Spleen (tissue), 11 donors: ENCODE measurements around the gene NUB1. TPM values are rescaled to one million over a fixed set of nuclear protein-coding genes. Genes with fewer than 3 reads are reported as not detected.

Source experiments
- DNase-seq: peaks from one replicate; pipeline ENCODE4 v3.0.0-alpha.2; 2020
- H3K27ac ChIP-seq, 8 donors: fragments of 200-600 bp; sonication (generic) in 7 of 8; 1 replicate in 4 of 8; 2 replicates in 4 of 8; pipeline versions ENCODE4 v1.5.0 to v1.8.0; 2016 to 2021; ENCODE audit warnings: inconsistent platforms in 4 of 8, mild to moderate bottlenecking in 4 of 8, moderate library complexity in 1 of 8
- H3K27me3 ChIP-seq, 7 donors: fragments of 200-600 bp; sonication (generic) in 6 of 7; replicated peaks in 1 of 7; 1 replicate in 4 of 7; 2 replicates in 3 of 7; pipeline versions ENCODE4 v1.5.0 to v1.8.0; 2016 to 2021; ENCODE audit warnings: inconsistent platforms in 3 of 7, mild to moderate bottlenecking in 1 of 7
- H3K36me3 ChIP-seq, 6 donors: fragments of 200-600 bp; sonication (generic) in 5 of 6; 1 replicate in 4 of 6; 2 replicates in 2 of 6; pipeline versions ENCODE4 v1.5.0 to v1.8.0; 2016 to 2021; ENCODE audit warnings: inconsistent platforms in 2 of 6
- H3K4me1 ChIP-seq, 6 donors: fragments of 200-600 bp; sonication (generic) in 5 of 6; 1 replicate in 3 of 6; 2 replicates in 3 of 6; pipeline versions ENCODE4 v1.5.0 to v1.8.0; 2016 to 2021; ENCODE audit warnings: inconsistent platforms in 3 of 6
- H3K4me3 ChIP-seq, 8 donors: fragments of 200-600 bp; sonication (generic) in 7 of 8; 1 replicate in 4 of 8; 2 replicates in 4 of 8; pipeline versions ENCODE4 v1.5.0 to v1.8.0; 2016 to 2021; ENCODE audit warnings: inconsistent platforms in 4 of 8, mild to moderate bottlenecking in 4 of 8, moderate library complexity in 2 of 8
- H3K9me3 ChIP-seq, 8 donors: fragments of 200-600 bp; sonication (generic) in 7 of 8; 1 replicate in 4 of 8; 2 replicates in 4 of 8; pipeline versions ENCODE4 v1.5.0 to v1.8.0; 2016 to 2021; ENCODE audit warnings: inconsistent platforms in 4 of 8
- CTCF ChIP-seq, 11 experiments: fragments of 200-600 bp in 7 of 11; fragments of 450-650 bp in 4 of 11; sonication (generic) in 4 of 11; IDR thresholded peaks in 8 of 11; conservative IDR thresholded peaks in 3 of 11; 1 replicate in 7 of 11; 2 replicates in 4 of 11; pipeline versions ENCODE4 v1.4.0 to v1.8.0; 2016 to 2021; ENCODE audit warnings: antibody characterized with exemption in 11 of 11, inconsistent platforms in 4 of 11, mild to moderate bottlenecking in 1 of 11
- POLR2A ChIP-seq, 3 donors: fragments of 450-650 bp; IDR thresholded peaks; one replicate each; pipeline ENCODE4 v1.5.1; 2017; ENCODE audit warnings: antibody characterized with exemption in 3 of 3, mild to moderate bottlenecking in 1 of 3
- POLR2AphosphoS5 ChIP-seq, 3 donors: sonication (generic); formaldehyde crosslinking; IDR thresholded peaks; one replicate each; pipeline ENCODE4 v1.5.1; 2017; ENCODE audit warnings: antibody characterized with exemption in 3 of 3
- WGBS, 5 donors: extraction: QIAGEN DNeasy Blood & Tissue Kit in 3 of 5; methylation state at CpG; one replicate each; pipeline versions ENCODE4 v1.1.5 to v1.1.7; 2013 to 2018; 5-methylcytosine and 5-hydroxymethylcytosine counted together
- intact Hi-C: fragments of 100-400 bp; cut with DNase I; formaldehyde crosslinking; loops from one replicate; pipeline ENCODE4 v1.15.0; 2023; ENCODE audit warnings: low total_unique reads
- polyA plus RNA-seq, 3 donors: library from polyadenylated mRNA; stranded (reverse); fragments of 200-250 nt; gene quantifications; one replicate each; pipeline ENCODE4 v1.2.1, GENCODE V29; 2013
- total RNA-seq, 7 donors: library from RNA; depleted of rRNA in 3 of 7; stranded (reverse); fragments of >200 nt in 3 of 7; fragmentation: NEBNext Ultra II Directional in 4 of 7; extraction: Animal tissue kit (Norgen Biotek cat#: 25700) in 4 of 7; gene quantifications; one replicate each; pipeline versions ENCODE4 v1.1.0 to v1.2.1, GENCODE V29; 2016 to 2021
- donor health status: healthy with polysubstance abuse.
- donor health status: DM: no; HTN: no; CAD: no; lungs with moderate emphysema.
- donor health status: DM: no; HTN: no; CAD: no.
- donor health status: Bipolar disorder and iron deficiency.
- donor health status: healthy.
- donor health status: DM: no; HTN: no; CAD: no.
- donor health status: DM: yes; HTN: yes; CAD: no.

Gene NUB1
- total and polyA plus RNA-seq, 10 donors: 25.2 to 80.9 (median 64.5) TPM

- Histone ChIP-seq H3K27me3 (peaks cover 0 to 32% (median 3%) of the 10 kb centered on the region in 7 donors), H3K4me3 (no peak overlapping the region), H3K9me3 (peaks cover 0 to 11% (median 8%) of the 10 kb centered on the region in 8 donors), H3K36me3 (no peaks in the 10 kb centered on the region), H3K27ac (peak overlapping the region in 2 of 8 donors; percentile 37 to 54), H3K4me1 (peaks cover 0 to 21% (median 3%) of the 10 kb centered on the region in 6 donors)
- intact Hi-C loops: loop anchor here (10.0 kb wide), 2 partner anchors 65 to 185 kb away; partner anchors contain the start of gene SMARCD3
- no peak for TF ChIP-seq POLR2A (IDR thresholded peaks at IDR 0.05)
- TF ChIP-seq POLR2AphosphoS5 (IDR thresholded peaks at IDR 0.05): peak in 1 of 3 donors; percentile 47
- WGBS, 5 donors: 8 to 23% (median 13%) methylated on average over 4 of the region's 4 CpGs
- DNase-seq: no peak
Measured at GRCh38 chr7:151309311-151309710, 32.3 kb upstream of the NUB1 start.

GRCh38 chr7:151310578-151310977 lies 31.0 kb upstream of the NUB1 start:
- WGBS, 5 donors: 45 to 65% (median 51%) methylated on average over 4 of the region's 4 CpGs
- intact Hi-C loops: no loop called here

GRCh38 chr7:151311294-151311864 lies 30.2 kb upstream of the NUB1 start:
- TF ChIP-seq POLR2AphosphoS5 (IDR thresholded peaks at IDR 0.05): no peak
- peak in 1 of 11 experiments; percentile 40 for TF ChIP-seq CTCF (IDR thresholded peaks at IDR 0.05 in 8 of 11, conservative IDR thresholded peaks at IDR 0.05 in 3 of 11)
- no peaks in the 10 kb centered on the region for H3K36me3 ChIP-seq
- WGBS, 5 donors: 57 to 74% (median 71%) methylated on average over 6 of the region's 6 CpGs
- H3K9me3 ChIP-seq: peaks cover 0 to 11% (median 8%) of the 10 kb centered on the region in 8 donors
- intact Hi-C loops: no loop called here
- H3K4me1 ChIP-seq: peaks cover 0 to 26% (median 12%) of the 10 kb centered on the region in 6 donors
- H3K27me3 ChIP-seq: peaks cover 0 to 16% (median 0%) of the 10 kb centered on the region in 7 donors
- no peak for DNase-seq
- H3K4me3 ChIP-seq: no peak overlapping the region
- H3K27ac ChIP-seq: no peak overlapping the region

More at GRCh38 chr7:151310578-151310977, 31.0 kb upstream of the NUB1 start:
- Histone ChIP-seq H3K36me3 (no peaks in the 10 kb centered on the region), H3K27me3 (peaks cover 0 to 21% (median 0%) of the 10 kb centered on the region in 7 donors), H3K4me1 (peaks cover 0 to 24% (median 12%) of the 10 kb centered on the region in 6 donors), H3K27ac (no peak overlapping the region), H3K9me3 (peaks cover 0 to 11% (median 8%) of the 10 kb centered on the region in 8 donors), H3K4me3 (no peak overlapping the region)
- peak in 4 of 11 experiments; percentile 18 to 25 (median 22) for TF ChIP-seq CTCF (IDR thresholded peaks at IDR 0.05 in 8 of 11, conservative IDR thresholded peaks at IDR 0.05 in 3 of 11)
- TF ChIP-seq POLR2A (IDR thresholded peaks at IDR 0.05): no peak
- no peak for TF ChIP-seq POLR2AphosphoS5 (IDR thresholded peaks at IDR 0.05)
- no peak for DNase-seq

- H3K36me3 ChIP-seq: no peaks in the 10 kb centered on the region
- DNase-seq: no peak
- no peak overlapping the region for H3K27ac ChIP-seq
- TF ChIP-seq CTCF (IDR thresholded peaks at IDR 0.05 in 8 of 11, conservative IDR thresholded peaks at IDR 0.05 in 3 of 11): no peak
- TF ChIP-seq POLR2A (IDR thresholded peaks at IDR 0.05): no peak
- TF ChIP-seq POLR2AphosphoS5 (IDR thresholded peaks at IDR 0.05): no peak
- WGBS, 5 donors: 84 to 95% (median 89%) methylated on average over 6 of the region's 6 CpGs
- H3K4me3 ChIP-seq: no peak overlapping the region
- H3K27me3 ChIP-seq: peaks cover 0 to 13% (median 0%) of the 10 kb centered on the region in 7 donors
- peaks cover 0 to 11% (median 8%) of the 10 kb centered on the region in 8 donors for H3K9me3 ChIP-seq
- intact Hi-C loops: no loop called here
- H3K4me1 ChIP-seq: peaks cover 0 to 26% (median 12%) of the 10 kb centered on the region in 6 donors
Measured at GRCh38 chr7:151312356-151312755, 29.3 kb upstream of the NUB1 start.
